Naive thymus-derived CD4-positive, alpha-beta T cell (primary cell): Measurements from ENCODE around the gene GPR31. TPM values are rescaled to one million over a fixed set of nuclear protein-coding genes. Genes with fewer than 3 reads are reported as not detected.

Experiments
- ATAC-seq: fragments of 150-1000 bp; cut with Tn5 transposase; 2 replicates; pipeline ENCODE4 v1.10.0; 2021; ENCODE audit warnings: mild to moderate bottlenecking, moderate library complexity
- CTCF ChIA-PET: fragments of 350-600 bp; sonication (Branson Sonifier 250); formaldehyde crosslinking; loops from one replicate; lab custom pipeline; 2021; ENCODE audit warnings: antibody characterized with exemption; lab: Charles Lee
- POLR2A ChIA-PET: fragments of 350-600 bp; sonication (Branson Sonifier 250); formaldehyde crosslinking; loops from one replicate; lab custom pipeline; 2021; ENCODE audit warnings: antibody characterized with exemption, inconsistent platforms; lab: Charles Lee
- DNase-seq, 9 donors: peaks; one replicate each; pipeline versions ENCODE4 v3.0.0 to v3.0.0-alpha.2; 2020 to 2022; ENCODE audit warnings: mixed read lengths in 1 of 9
- H3K27ac ChIP-seq: one replicate; pipeline ENCODE4 v1.7.0; 2013; ENCODE audit warnings: mild to moderate bottlenecking, low read depth, low read length, moderate library complexity
- H3K27me3 ChIP-seq, 2 donors: one replicate each; pipeline ENCODE4 v1.7.0; 2013; ENCODE audit warnings: low read length in 2 of 2, mild to moderate bottlenecking in 2 of 2, moderate library complexity in 2 of 2; ENCODE audit not compliant: control insufficient read depth in 2 of 2, insufficient read depth in 2 of 2
- H3K36me3 ChIP-seq, 3 experiments: 1 replicate in 2 of 3; 2 replicates in 1 of 3; pipeline ENCODE4 v1.7.0; 2013; ENCODE audit warnings: low read length in 3 of 3, mild to moderate bottlenecking in 3 of 3, moderate library complexity in 1 of 3; ENCODE audit not compliant: insufficient read depth in 3 of 3, control insufficient read depth in 2 of 3
- H3K4me1 ChIP-seq, 2 donors: one replicate each; pipeline ENCODE4 v1.7.0; 2013; ENCODE audit warnings: low read length in 2 of 2, mild to moderate bottlenecking in 2 of 2, moderate library complexity in 1 of 2; ENCODE audit not compliant: control insufficient read depth in 2 of 2, insufficient read depth in 2 of 2
- H3K4me3 ChIP-seq: 2 replicates; pipeline ENCODE4 v1.7.0; 2013; ENCODE audit warnings: mild to moderate bottlenecking, low read length
- H3K9me3 ChIP-seq, 3 experiments: 1 replicate in 2 of 3; 2 replicates in 1 of 3; pipeline ENCODE4 v1.7.0; 2013; ENCODE audit warnings: low read length in 3 of 3; ENCODE audit not compliant: control insufficient read depth in 2 of 3
- H3K27ac Mint-ChIP-seq, 9 donors: one replicate each; pipeline ENCODE4 v1.8.0; 2020 to 2022; ENCODE audit warnings: mixed read lengths in 9 of 9, mild to moderate bottlenecking in 8 of 9, moderate library complexity in 5 of 9, inconsistent platforms in 2 of 9
- H3K27me3 Mint-ChIP-seq, 5 donors: one replicate each; pipeline ENCODE4 v1.8.0; 2021 to 2022; ENCODE audit warnings: mixed read lengths in 5 of 5, mild to moderate bottlenecking in 1 of 5
- H3K36me3 Mint-ChIP-seq, 5 donors: one replicate each; pipeline ENCODE4 v1.8.0; 2020 to 2022; ENCODE audit warnings: mixed read lengths in 5 of 5, mild to moderate bottlenecking in 3 of 5, inconsistent platforms in 1 of 5
- H3K4me1 Mint-ChIP-seq, 7 donors: one replicate each; pipeline ENCODE4 v1.8.0; 2020 to 2022; ENCODE audit warnings: mixed read lengths in 7 of 7, mild to moderate bottlenecking in 3 of 7, inconsistent platforms in 1 of 7
- H3K4me3 Mint-ChIP-seq, 10 donors: one replicate each; pipeline ENCODE4 v1.8.0; 2020 to 2022; ENCODE audit warnings: mild to moderate bottlenecking in 10 of 10, mixed read lengths in 10 of 10, moderate library complexity in 6 of 10, inconsistent platforms in 2 of 10
- H3K9me3 Mint-ChIP-seq, 11 donors: one replicate each; pipeline ENCODE4 v1.8.0; 2020 to 2022; ENCODE audit warnings: mixed read lengths in 11 of 11, mild to moderate bottlenecking in 4 of 11, inconsistent platforms in 1 of 11, moderate library complexity in 1 of 11
- intact Hi-C, 2 donors: fragments of 100-400 bp; cut with micrococcal nuclease; formaldehyde crosslinking; loops; one replicate each; pipeline ENCODE4 v1.15.1; 2023
- polyA plus RNA-seq, 2 donors: library from polyadenylated mRNA; unstranded; fragments of 300-500 nt; fragmentation: Illumina TruSeq; gene quantifications; one replicate each; pipeline ENCODE4 v1.2.3, GENCODE V29; 2021
- total RNA-seq, 6 experiments: library from RNA in 5 of 6; stranded (reverse) in 5 of 6; gene quantifications; 1 replicate in 5 of 6; 2 replicates in 1 of 6; pipeline ENCODE4 v1.2.3 and lab custom pipeline; 2021 to 2026

The GPR31 gene
- total and polyA plus RNA-seq, 7 experiments from 2014 or later, result not detected

DNA sequence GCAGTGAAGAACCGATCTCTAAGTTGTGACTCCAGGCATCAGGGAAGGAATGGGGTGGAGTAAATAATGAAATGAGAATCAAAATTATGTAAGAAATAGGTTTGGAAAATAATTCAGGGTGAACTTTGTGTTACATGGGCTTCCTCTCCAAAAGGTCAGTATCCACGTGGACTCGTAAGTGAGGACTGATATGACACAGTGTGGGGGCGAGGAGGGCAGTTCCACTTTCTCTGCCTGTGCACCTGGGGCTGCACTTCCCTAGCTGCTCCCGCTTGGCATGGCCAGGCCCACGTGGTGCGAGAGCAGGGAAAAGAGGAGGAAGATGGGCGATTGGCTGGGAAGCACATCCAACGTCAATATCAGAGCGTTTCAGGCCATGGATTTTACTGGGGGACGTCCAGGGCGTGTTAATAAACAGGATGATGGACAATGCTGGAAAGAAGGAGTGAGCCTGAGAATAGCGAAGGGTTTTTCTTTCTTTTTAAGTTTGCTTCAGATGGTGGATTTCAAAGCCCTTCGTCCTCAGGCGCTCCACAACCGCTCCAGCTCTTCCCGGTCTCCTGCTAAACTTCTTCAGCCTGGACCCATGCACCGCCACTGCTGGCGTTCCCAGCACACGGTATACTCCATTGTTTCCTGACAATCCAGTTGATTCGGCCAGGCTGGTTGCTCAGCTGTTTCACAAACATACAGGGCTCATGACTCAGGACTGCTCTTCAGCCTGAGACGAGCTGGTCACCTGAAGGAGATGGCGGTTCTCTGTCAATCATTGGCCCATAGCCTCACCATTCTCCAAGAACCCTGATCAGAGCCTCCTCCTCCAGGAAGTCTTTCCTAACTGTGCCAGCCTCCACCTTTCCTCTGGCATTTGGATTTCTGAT, 23.1 kb downstream of the GPR31 start:
- H3K9me3 ChIP-seq, result no peaks in the 10 kb centered on the region
- Mint-ChIP-seq H3K4me3 (no peak overlapping the region), H3K36me3 (no peaks in the 10 kb centered on the region), H3K27ac (no peak overlapping the region), H3K9me3 (no peaks in the 10 kb centered on the region), H3K4me1 (peaks cover 0 to 10% (median 5%) of the 10 kb centered on the region in 7 donors), H3K27me3 (peaks cover 0 to 14% (median 0%) of the 10 kb centered on the region in 5 donors)
- intact Hi-C loops, result no loop called here
- CTCF ChIA-PET, result no interaction called here
- no peak for DNase-seq
- no peaks in the 10 kb centered on the region for H3K36me3 ChIP-seq
- no peak overlapping the region for H3K27ac ChIP-seq
- POLR2A ChIA-PET, result no interaction called here
- no peak overlapping the region for H3K4me3 ChIP-seq
- no peak for ATAC-seq
- H3K4me1 ChIP-seq, result peaks cover 0 to 7% of the 10 kb centered on the region in 2 donors
- H3K27me3 ChIP-seq, result no peaks in the 10 kb centered on the region

DNA sequence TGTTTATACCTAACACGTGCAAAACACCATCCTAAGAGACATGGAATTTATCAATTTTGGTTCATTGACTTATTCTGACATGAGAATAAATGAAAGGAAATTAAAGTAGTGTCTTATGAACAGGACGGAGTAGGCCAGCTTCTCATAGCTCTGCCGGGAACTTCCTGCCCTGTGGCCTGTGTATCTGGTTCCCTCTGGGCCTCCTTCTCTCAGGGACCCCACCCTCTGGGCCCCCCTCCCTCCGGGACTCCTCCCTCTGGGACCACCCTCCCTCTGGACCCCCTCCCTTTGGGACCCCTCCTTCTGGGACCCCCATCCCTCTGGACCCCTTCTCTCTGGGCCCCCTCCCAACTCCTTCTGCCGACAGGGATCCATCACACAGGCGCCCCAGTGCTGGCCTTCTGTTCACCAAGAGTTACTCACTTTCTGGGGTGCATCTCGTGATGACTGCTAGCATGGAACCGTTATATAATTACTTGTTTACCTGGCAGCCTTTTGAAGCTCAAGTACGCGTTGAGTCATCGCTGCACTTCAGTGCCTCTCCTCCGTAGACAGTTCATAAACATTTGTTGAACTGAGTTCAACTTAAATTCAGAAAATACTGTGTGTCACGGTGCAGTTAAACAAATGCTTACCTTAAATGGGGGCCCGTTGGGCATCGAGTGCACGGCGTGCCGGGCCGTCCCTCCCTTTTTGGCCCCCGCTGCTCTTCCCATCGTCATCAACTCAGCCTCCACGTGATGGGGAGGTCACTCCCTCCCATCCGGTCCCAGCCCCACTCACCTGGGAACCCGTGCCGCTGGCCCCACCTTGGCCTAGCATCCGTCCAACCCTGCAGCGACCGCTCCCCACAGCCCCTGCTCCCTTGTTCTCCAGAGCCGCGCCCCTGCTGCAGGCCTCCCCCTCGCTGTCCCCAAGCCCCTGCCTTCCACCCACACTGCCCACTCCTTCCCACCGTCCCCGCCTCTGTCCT, 26.8 kb downstream of the GPR31 start:
- no peaks in the 10 kb centered on the region for H3K36me3 Mint-ChIP-seq
- ChIA-PET CTCF (no interaction called here), POLR2A (interaction anchor here (0.6 kb wide), 1 partner anchor 128 kb away, joined by 3 read pairs; no protein-coding TSS in a partner anchor)
- no peak for DNase-seq
- H3K27ac Mint-ChIP-seq, result no peak overlapping the region
- no peaks in the 10 kb centered on the region for H3K36me3 ChIP-seq
- no peak overlapping the region for H3K4me3 ChIP-seq
- H3K27me3 ChIP-seq, result no peaks in the 10 kb centered on the region
- intact Hi-C loops, result no loop called here
- peaks cover 0 to 17% of the 10 kb centered on the region in 2 donors for H3K4me1 ChIP-seq
- H3K4me1 Mint-ChIP-seq, result peaks cover 0 to 13% (median 5%) of the 10 kb centered on the region in 7 donors
- no peak overlapping the region for H3K27ac ChIP-seq
- H3K9me3 Mint-ChIP-seq, result peaks cover 0 to 2% (median 0%) of the 10 kb centered on the region in 11 donors
- H3K27me3 Mint-ChIP-seq, result no peaks in the 10 kb centered on the region
- no peak for ATAC-seq
- H3K9me3 ChIP-seq, result no peaks in the 10 kb centered on the region
- H3K4me3 Mint-ChIP-seq, result no peak overlapping the region

DNA sequence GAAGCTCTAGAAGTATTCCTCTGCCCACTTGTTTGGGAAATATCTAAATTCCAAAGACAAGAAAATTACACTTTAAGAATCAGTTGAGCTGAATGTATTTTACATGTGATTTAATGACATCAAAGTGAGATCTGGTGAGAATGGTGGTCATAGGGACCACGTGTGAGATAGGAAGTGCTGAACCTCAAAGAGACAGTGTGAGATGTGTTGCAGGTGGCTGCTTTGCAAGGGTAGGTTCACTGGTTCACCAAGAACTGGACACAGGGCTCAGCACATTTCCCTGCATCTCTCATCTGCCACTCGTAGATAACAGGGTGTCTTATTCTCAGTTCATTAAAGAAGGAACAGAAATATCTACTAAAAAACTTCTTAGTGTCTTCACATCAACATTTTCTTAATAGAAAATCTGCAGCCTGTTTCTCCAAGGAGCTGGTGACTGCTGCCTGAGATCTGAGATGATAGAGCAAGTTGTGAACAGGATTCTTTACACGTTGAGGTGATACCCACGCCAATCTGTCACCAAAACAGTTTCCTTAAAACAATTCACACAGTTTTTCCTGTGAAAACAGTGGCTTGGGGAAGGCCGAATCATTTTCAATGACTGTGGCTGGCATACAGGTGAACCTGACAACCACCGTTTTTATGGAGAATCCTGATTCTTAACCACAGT, 27.6 kb downstream of the GPR31 start:
- H3K27ac ChIP-seq, result no peak overlapping the region
- CTCF ChIA-PET, result no interaction called here

GRCh38 chr6:167129562-167129961, 28.2 kb downstream of the GPR31 start:
- Mint-ChIP-seq H3K27me3 (no peaks in the 10 kb centered on the region), H3K27ac (peak overlapping the region in 1 of 9 donors; percentile 22), H3K4me3 (no peak overlapping the region), H3K4me1 (peaks cover 0 to 13% (median 5%) of the 10 kb centered on the region in 7 donors), H3K9me3 (peaks cover 0 to 2% (median 0%) of the 10 kb centered on the region in 11 donors), H3K36me3 (no peaks in the 10 kb centered on the region)
- ChIA-PET CTCF (no interaction called here), POLR2A (no interaction called here)
- H3K27ac ChIP-seq, result no peak overlapping the region
- H3K9me3 ChIP-seq, result no peaks in the 10 kb centered on the region
- no peaks in the 10 kb centered on the region for H3K36me3 ChIP-seq
- ATAC-seq (no peak), DNase-seq (no peak)
- intact Hi-C loops, result no loop called here
- no peaks in the 10 kb centered on the region for H3K27me3 ChIP-seq
- peaks cover 0 to 17% of the 10 kb centered on the region in 2 donors for H3K4me1 ChIP-seq
- H3K4me3 ChIP-seq, result no peak overlapping the region

More for the DNA sequence above, 27.6 kb downstream of the GPR31 start:
- Mint-ChIP-seq H3K4me1 (peaks cover 0 to 13% (median 5%) of the 10 kb centered on the region in 7 donors), H3K9me3 (peaks cover 0 to 2% (median 0%) of the 10 kb centered on the region in 11 donors), H3K27ac (peak overlapping the region in 1 of 9 donors; percentile 22), H3K36me3 (no peaks in the 10 kb centered on the region), H3K27me3 (no peaks in the 10 kb centered on the region), H3K4me3 (no peak overlapping the region)
- Histone ChIP-seq H3K9me3 (no peaks in the 10 kb centered on the region), H3K27me3 (no peaks in the 10 kb centered on the region), H3K4me3 (no peak overlapping the region), H3K36me3 (no peaks in the 10 kb centered on the region), H3K4me1 (peaks cover 0 to 17% of the 10 kb centered on the region in 2 donors)
- intact Hi-C loops, result no loop called here
- POLR2A ChIA-PET, result interaction anchor here (0.6 kb wide), 1 partner anchor 127 kb away, joined by 3 read pairs; no protein-coding TSS in a partner anchor
- ATAC-seq (peak; percentile 69), DNase-seq (no peak)

DNA sequence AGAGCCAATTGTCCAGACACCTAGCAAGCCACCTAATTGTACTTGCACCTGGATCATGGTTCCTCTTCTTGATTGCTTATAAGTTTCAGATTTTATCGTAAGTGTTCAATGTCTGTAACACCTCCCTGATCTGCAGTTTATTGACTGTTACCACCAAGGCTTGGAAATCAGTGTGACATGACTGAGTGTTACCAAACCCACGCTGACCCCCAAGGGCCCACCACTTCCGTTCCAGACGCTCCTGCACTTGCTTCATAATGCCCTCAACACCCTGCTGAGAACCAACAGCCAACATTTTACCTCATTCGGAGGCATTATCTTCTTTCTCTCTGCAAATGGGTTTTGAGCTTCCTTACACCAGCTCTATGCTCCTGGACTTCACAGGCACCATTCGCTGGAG, 28.6 kb downstream of the GPR31 start:
- DNase-seq (no peak), ATAC-seq (no peak)
- H3K36me3 ChIP-seq, result no peaks in the 10 kb centered on the region
- intact Hi-C loops, result no loop called here
- no peak overlapping the region for H3K27ac ChIP-seq
- Mint-ChIP-seq H3K27ac (no peak overlapping the region), H3K4me3 (no peak overlapping the region), H3K27me3 (no peaks in the 10 kb centered on the region), H3K36me3 (no peaks in the 10 kb centered on the region), H3K4me1 (peaks cover 0 to 13% (median 5%) of the 10 kb centered on the region in 7 donors), H3K9me3 (peaks cover 0 to 2% (median 0%) of the 10 kb centered on the region in 11 donors)
- H3K4me3 ChIP-seq, result no peak overlapping the region
- CTCF ChIA-PET, result no interaction called here
- POLR2A ChIA-PET, result no interaction called here
- peaks cover 0 to 18% of the 10 kb centered on the region in 2 donors for H3K4me1 ChIP-seq
- no peaks in the 10 kb centered on the region for H3K9me3 ChIP-seq
- H3K27me3 ChIP-seq, result no peaks in the 10 kb centered on the region
